Smooth muscle cell (in vitro differentiated cells): ENCODE measurements around the gene SHKBP1. TPM values are rescaled to one million over a fixed set of nuclear protein-coding genes. Genes with fewer than 3 reads are reported as not detected.

Source experiments
- DNase-seq: peaks from one replicate; lab custom pipeline; 2025; ENCODE audit not compliant: unreplicated experiment; lab: John Stamatoyannopoulos, UW
- H2AFZ ChIP-seq: fragments of 200-600 bp; sonication (generic); 2 replicates; pipeline ENCODE4 v1.6.0; 2016; ENCODE audit warnings: antibody characterized with exemption, low read depth, mild to moderate bottlenecking
- H3F3A ChIP-seq: fragments of 200-600 bp; sonication (generic); 2 replicates; pipeline ENCODE4 v1.6.0; 2017; ENCODE audit warnings: antibody characterized with exemption, low read depth
- H3K27ac ChIP-seq: fragments of 200-600 bp; sonication (generic); 2 replicates; pipeline ENCODE4 v1.5.1; 2016; ENCODE audit warnings: low read depth, mild to moderate bottlenecking
- H3K27me3 ChIP-seq: fragments of 200-600 bp; sonication (generic); 2 replicates; pipeline ENCODE4 v1.6.1; 2016; ENCODE audit warnings: low read depth, mild to moderate bottlenecking
- H3K36me3 ChIP-seq: fragments of 200-600 bp; sonication (generic); 2 replicates; pipeline ENCODE4 v1.5.1; 2016; ENCODE audit warnings: low read depth
- H3K4me1 ChIP-seq: fragments of 200-600 bp; sonication (generic); 2 replicates; pipeline ENCODE4 v1.5.1; 2016; ENCODE audit warnings: low read depth
- H3K4me2 ChIP-seq: fragments of 200-600 bp; sonication (generic); 2 replicates; pipeline ENCODE4 v1.6.0; 2016; ENCODE audit warnings: mild to moderate bottlenecking
- H3K4me3 ChIP-seq: fragments of 200-600 bp; sonication (generic); 2 replicates; pipeline ENCODE4 v1.5.1; 2016; ENCODE audit warnings: mild to moderate bottlenecking
- H3K79me2 ChIP-seq: fragments of 200-600 bp; sonication (generic); 2 replicates; pipeline ENCODE4 v1.6.0; 2016; ENCODE audit warnings: low read depth, mild to moderate bottlenecking
- H3K9ac ChIP-seq: fragments of 200-600 bp; sonication (generic); 2 replicates; pipeline ENCODE4 v1.6.0; 2016; ENCODE audit warnings: low read depth
- H3K9me3 ChIP-seq: fragments of 200-600 bp; sonication (generic); replicated peaks from 2 replicates; pipeline ENCODE4 v1.5.1; 2016; ENCODE audit warnings: low read depth
- H4K20me1 ChIP-seq: fragments of 200-600 bp; sonication (generic); 2 replicates; pipeline ENCODE4 v1.6.0; 2016; ENCODE audit warnings: low read depth
- CTCF ChIP-seq: fragments of 200-600 bp; sonication (generic); IDR thresholded peaks from 2 replicates; pipeline ENCODE4 v1.5.1; 2017; ENCODE audit warnings: borderline replicate concordance, mild to moderate bottlenecking, antibody characterized with exemption; ENCODE audit not compliant: insufficient read depth, poor library complexity, severe bottlenecking
- WGBS: methylation state at CpG from one replicate; pipeline ENCODE4 v1.1.7; 2016; ENCODE audit warnings: low lambda C conversion rate; 5-methylcytosine and 5-hydroxymethylcytosine counted together
- polyA plus RNA-seq: library from polyadenylated mRNA; unstranded; fragments of >200 nt; fragmentation: Nextera tagmentation; extraction: Ambion mirVana; gene quantifications from 2 replicates; pipeline ENCODE4 v1.2.1, GENCODE V29; 2016
- total RNA-seq: library from RNA; depleted of rRNA; stranded (reverse); fragments of >200 nt; gene quantifications from 2 replicates; pipeline ENCODE4 v1.2.3, GENCODE V29; 2014

SHKBP1 gene
- total and polyA plus RNA-seq, 2 experiments from 2014 or later, result 40.9 to 90.8 TPM

- Histone ChIP-seq H4K20me1 (no peaks in the 10 kb centered on the region), H3K27me3 (no peaks in the 10 kb centered on the region), H3K9me3 (no peaks in the 10 kb centered on the region), H3K79me2 (no peaks in the 10 kb centered on the region), H3F3A (no peaks in the 10 kb centered on the region), H3K36me3 (no peaks in the 10 kb centered on the region), H3K27ac (no peak overlapping the region), H3K4me2 (no peak overlapping the region), H3K4me1 (no peaks in the 10 kb centered on the region), H3K4me3 (no peak overlapping the region), H2AFZ (no peak overlapping the region), H3K9ac (no peak overlapping the region)
- 81% methylated on average over 18 of the region's 19 CpGs for WGBS
- no peak for TF ChIP-seq CTCF
- no peak for DNase-seq
Observed at GRCh38 chr19:40588110-40588854, 11.6 kb downstream of the SHKBP1 start.

GRCh38 chr19:40588926-40589569, 12.4 kb downstream of the SHKBP1 start:
- no peak overlapping the region for H3K4me2 ChIP-seq

GRCh38 chr19:40589591-40590429, 13.1 kb downstream of the SHKBP1 start:
- Histone ChIP-seq H3F3A (no peaks in the 10 kb centered on the region), H3K4me2 (no peak overlapping the region), H2AFZ (no peak overlapping the region), H3K4me1 (no peaks in the 10 kb centered on the region), H3K9ac (no peak overlapping the region), H3K4me3 (no peak overlapping the region), H4K20me1 (no peaks in the 10 kb centered on the region), H3K79me2 (no peaks in the 10 kb centered on the region), H3K27me3 (no peaks in the 10 kb centered on the region), H3K36me3 (no peaks in the 10 kb centered on the region), H3K27ac (no peak overlapping the region), H3K9me3 (no peaks in the 10 kb centered on the region)
- no peak for DNase-seq
- TF ChIP-seq CTCF, result no peak
- 97% methylated on average over 25 of the region's 26 CpGs for WGBS

More at GRCh38 chr19:40588926-40589569, 12.4 kb downstream of the SHKBP1 start:
- Histone ChIP-seq H3K79me2 (no peaks in the 10 kb centered on the region), H3K36me3 (no peaks in the 10 kb centered on the region), H3K4me3 (no peak overlapping the region), H2AFZ (no peak overlapping the region), H4K20me1 (no peaks in the 10 kb centered on the region), H3F3A (no peaks in the 10 kb centered on the region), H3K27me3 (no peaks in the 10 kb centered on the region), H3K4me1 (no peaks in the 10 kb centered on the region), H3K9me3 (no peaks in the 10 kb centered on the region), H3K27ac (no peak overlapping the region), H3K9ac (no peak overlapping the region)
- no peak for TF ChIP-seq CTCF
- DNase-seq, result no peak
- 95% methylated on average over 8 of the region's 9 CpGs for WGBS
